WTC11 (cell line): ENCODE measurements around the gene DLG5. TPM values are rescaled to one million over a fixed set of nuclear protein-coding genes. Genes with fewer than 3 reads are reported as not detected.

ENCODE experiments used
- ATAC-seq: fragments of 200-7000 bp; cut with Tn5 transposase; 2 replicates; pipeline ENCODE4 v1.10.0; 2021; ENCODE audit warnings: mild to moderate bottlenecking, moderate library complexity
- CTCF ChIA-PET: fragments of 300-600 bp; sonication (Branson Sonifier 250); formaldehyde crosslinking; loops from one replicate; lab custom pipeline; 2021; ENCODE audit warnings: antibody characterized with exemption; lab: Charles Lee
- POLR2A ChIA-PET: fragments of 350-600 bp; sonication (Branson Sonifier 250); formaldehyde crosslinking; loops from one replicate; lab custom pipeline; 2021; ENCODE audit warnings: antibody characterized with exemption; lab: Charles Lee
- DNase-seq: peaks from one replicate; pipeline ENCODE4 v3.0.0; 2021; ENCODE audit warnings: low spot score
- H3K27ac Mint-ChIP-seq: 2 replicates; pipeline ENCODE4 v1.8.0; 2021; ENCODE audit warnings: mixed read lengths
- H3K27me3 Mint-ChIP-seq: 2 replicates; pipeline ENCODE4 v1.8.0; 2021; ENCODE audit warnings: low read depth, mild to moderate bottlenecking, moderate library complexity, mixed read lengths
- H3K36me3 Mint-ChIP-seq: 2 replicates; pipeline ENCODE4 v1.8.0; 2021; ENCODE audit warnings: mixed read lengths
- H3K4me1 Mint-ChIP-seq: 2 replicates; pipeline ENCODE4 v1.8.0; 2022; ENCODE audit warnings: mixed read lengths
- H3K4me3 Mint-ChIP-seq: 2 replicates; pipeline ENCODE4 v1.8.0; 2021; ENCODE audit warnings: mild to moderate bottlenecking, moderate library complexity, mixed read lengths
- H3K9me3 Mint-ChIP-seq: 2 replicates; pipeline ENCODE4 v1.8.0; 2021; ENCODE audit warnings: mixed read lengths
- ATF1 ChIP-seq: sonication (generic); formaldehyde crosslinking; IDR thresholded peaks from 2 replicates; pipeline ENCODE4 v1.8.1; 2023; ENCODE audit warnings: mild to moderate bottlenecking, moderate library complexity, missing genetic modification reagents
- CTCF ChIP-seq: fragments of 200-600 bp; IDR thresholded peaks from 2 replicates; pipeline ENCODE4 v1.8.0; 2022; ENCODE audit warnings: antibody characterized with exemption
- EMX1 ChIP-seq: fragments of 250-450 bp; sonication (Bioruptor Pico); IDR thresholded peaks from 2 replicates; pipeline ENCODE4 v1.8.0; 2021; ENCODE audit warnings: mild to moderate bottlenecking
- FOXK1 ChIP-seq: sonication (generic); formaldehyde crosslinking; IDR thresholded peaks from 2 replicates; pipeline ENCODE4 v1.8.0; 2022; ENCODE audit warnings: mild to moderate bottlenecking, moderate library complexity, missing genetic modification reagents
- GRHL2 ChIP-seq: fragments of 250-450 bp; sonication (Bioruptor Pico); IDR thresholded peaks from 2 replicates; pipeline ENCODE4 v1.8.0; 2022; ENCODE audit warnings: mild to moderate bottlenecking, moderate library complexity; ENCODE audit not compliant: insufficient replicate concordance, severe bottlenecking
- GTF2I ChIP-seq: fragments of 250-450 bp; sonication (Bioruptor Pico); conservative IDR thresholded peaks from 2 replicates; pipeline ENCODE4 v1.4.0; 2021; ENCODE audit warnings: mild to moderate bottlenecking
- HMGXB4 ChIP-seq: sonication (generic); formaldehyde crosslinking; IDR thresholded peaks from 2 replicates; pipeline ENCODE4 v1.8.1; 2023; ENCODE audit warnings: mild to moderate bottlenecking, moderate library complexity, missing genetic modification reagents
- JUN ChIP-seq: sonication (generic); formaldehyde crosslinking; IDR thresholded peaks from 2 replicates; pipeline ENCODE4 v1.8.0; 2023; ENCODE audit warnings: mild to moderate bottlenecking, missing genetic modification reagents
- MAX ChIP-seq: sonication (generic); formaldehyde crosslinking; IDR thresholded peaks from 2 replicates; pipeline ENCODE4 v1.8.0; 2022; ENCODE audit warnings: mild to moderate bottlenecking, missing genetic modification reagents
- MXD4 ChIP-seq: fragments of 250-450 bp; sonication (Bioruptor Pico); IDR thresholded peaks from 2 replicates; pipeline ENCODE4 v1.8.0; 2021; ENCODE audit warnings: mild to moderate bottlenecking, moderate library complexity, borderline replicate concordance
- NR1H2 ChIP-seq: sonication (generic); formaldehyde crosslinking; IDR thresholded peaks from 2 replicates; pipeline ENCODE4 v1.9.0; 2021; ENCODE audit warnings: mild to moderate bottlenecking, moderate library complexity, missing genetic modification reagents
- OVOL2 ChIP-seq: fragments of 250-450 bp; sonication (Bioruptor Pico); IDR thresholded peaks from 2 replicates; pipeline ENCODE4 v1.9.0; 2021; ENCODE audit warnings: mild to moderate bottlenecking, borderline replicate concordance
- SMAD3 ChIP-seq: sonication (generic); formaldehyde crosslinking; IDR thresholded peaks from 2 replicates; pipeline ENCODE4 v1.8.0; 2022; ENCODE audit warnings: missing genetic modification reagents, mild to moderate bottlenecking, borderline replicate concordance
- TP53 ChIP-seq: sonication (generic); formaldehyde crosslinking; IDR thresholded peaks from 2 replicates; pipeline ENCODE4 v1.8.1; 2023; ENCODE audit warnings: mild to moderate bottlenecking, missing genetic modification reagents
- ZNF219 ChIP-seq: sonication (generic); formaldehyde crosslinking; IDR thresholded peaks from 2 replicates; pipeline ENCODE4 v1.8.0; 2023; ENCODE audit warnings: missing genetic modification reagents, mild to moderate bottlenecking, borderline replicate concordance
- ZNF232 ChIP-seq: sonication (generic); formaldehyde crosslinking; IDR thresholded peaks from 2 replicates; pipeline ENCODE4 v1.8.0; 2022; ENCODE audit warnings: mild to moderate bottlenecking, missing genetic modification reagents
- ZNF512 ChIP-seq: sonication (generic); formaldehyde crosslinking; IDR thresholded peaks from 2 replicates; pipeline ENCODE4 v1.8.1; 2022; ENCODE audit warnings: missing genetic modification reagents, borderline replicate concordance
- ZSCAN18 ChIP-seq: fragments of 250-450 bp; sonication (Bioruptor Pico); IDR thresholded peaks from 2 replicates; pipeline ENCODE4 v2.1.2; 2022; ENCODE audit warnings: mild to moderate bottlenecking, moderate library complexity
- total RNA-seq: library from RNA; stranded (reverse); gene quantifications from 3 replicates; pipeline ENCODE4 v1.2.3, GENCODE V29; 2021
- TF ChIP-seq, protein P1 (sequence below): sonication (generic); formaldehyde crosslinking; IDR thresholded peaks from 2 replicates; pipeline ENCODE4 v1.8.0; 2022; ENCODE audit warnings: mild to moderate bottlenecking, missing genetic modification reagents
- TF ChIP-seq, protein P2 (sequence below): fragments of 250-450 bp; sonication (Bioruptor Pico); IDR thresholded peaks from 2 replicates; pipeline ENCODE4 v1.8.0; 2021; ENCODE audit warnings: mild to moderate bottlenecking

DLG5 gene
- total RNA-seq, 1 experiment from 2014 or later = 65.5 TPM

GRCh38 chr10:77817541-77817940 is 109.0 kb downstream of the DLG5 start:
- no peak for TF ChIP-seq JUN
- no peak for TF ChIP-seq ZNF232 (CRISPR knock-in tag)
- TF ChIP-seq GRHL2 = no peak
- TF ChIP-seq TP53 (CRISPR knock-in tag) = no peak
- no peak for TF ChIP-seq HMGXB4 (CRISPR knock-in tag)
- TF ChIP-seq, protein P1, sequence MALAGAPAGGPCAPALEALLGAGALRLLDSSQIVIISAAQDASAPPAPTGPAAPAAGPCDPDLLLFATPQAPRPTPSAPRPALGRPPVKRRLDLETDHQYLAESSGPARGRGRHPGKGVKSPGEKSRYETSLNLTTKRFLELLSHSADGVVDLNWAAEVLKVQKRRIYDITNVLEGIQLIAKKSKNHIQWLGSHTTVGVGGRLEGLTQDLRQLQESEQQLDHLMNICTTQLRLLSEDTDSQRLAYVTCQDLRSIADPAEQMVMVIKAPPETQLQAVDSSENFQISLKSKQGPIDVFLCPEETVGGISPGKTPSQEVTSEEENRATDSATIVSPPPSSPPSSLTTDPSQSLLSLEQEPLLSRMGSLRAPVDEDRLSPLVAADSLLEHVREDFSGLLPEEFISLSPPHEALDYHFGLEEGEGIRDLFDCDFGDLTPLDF (CRISPR knock-in tag) = no peak
- TF ChIP-seq, protein P2, sequence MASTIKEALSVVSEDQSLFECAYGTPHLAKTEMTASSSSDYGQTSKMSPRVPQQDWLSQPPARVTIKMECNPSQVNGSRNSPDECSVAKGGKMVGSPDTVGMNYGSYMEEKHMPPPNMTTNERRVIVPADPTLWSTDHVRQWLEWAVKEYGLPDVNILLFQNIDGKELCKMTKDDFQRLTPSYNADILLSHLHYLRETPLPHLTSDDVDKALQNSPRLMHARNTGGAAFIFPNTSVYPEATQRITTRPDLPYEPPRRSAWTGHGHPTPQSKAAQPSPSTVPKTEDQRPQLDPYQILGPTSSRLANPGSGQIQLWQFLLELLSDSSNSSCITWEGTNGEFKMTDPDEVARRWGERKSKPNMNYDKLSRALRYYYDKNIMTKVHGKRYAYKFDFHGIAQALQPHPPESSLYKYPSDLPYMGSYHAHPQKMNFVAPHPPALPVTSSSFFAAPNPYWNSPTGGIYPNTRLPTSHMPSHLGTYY = no peak
- TF ChIP-seq ZNF512 = no peak
- TF ChIP-seq CTCF = no peak
- no peak for TF ChIP-seq EMX1 (CRISPR knock-in tag)
- TF ChIP-seq NR1H2 = no peak
- no peak for TF ChIP-seq OVOL2 (CRISPR knock-in tag)
- no peak for TF ChIP-seq MAX
- TF ChIP-seq ZSCAN18 = no peak
- no peak for TF ChIP-seq GTF2I (CRISPR knock-in tag)
- TF ChIP-seq FOXK1 (CRISPR knock-in tag) = no peak
- TF ChIP-seq MXD4 (CRISPR knock-in tag) = no peak
- TF ChIP-seq SMAD3 (CRISPR knock-in tag) = no peak
- no peak for TF ChIP-seq ATF1 (CRISPR knock-in tag)
- no peak for TF ChIP-seq ZNF219 (CRISPR knock-in tag)
- no peaks in the 10 kb centered on the region for H3K9me3 Mint-ChIP-seq
- no peaks in the 10 kb centered on the region for H3K27me3 Mint-ChIP-seq
- ATAC-seq (no peak), DNase-seq (no peak)
- H3K36me3 Mint-ChIP-seq = peaks cover 52% of the 10 kb centered on the region
- H3K27ac Mint-ChIP-seq = no peak overlapping the region
- H3K4me1 Mint-ChIP-seq = no peaks in the 10 kb centered on the region
- POLR2A ChIA-PET = no interaction called here
- no peak overlapping the region for H3K4me3 Mint-ChIP-seq
- CTCF ChIA-PET = interaction anchor here (1.2 to 1.5 kb wide), 2 partner anchors 72 to 157 kb away, joined by 3 read pairs; no protein-coding TSS in a partner anchor
